Ascending aorta (tissue), 2 donors: ENCODE measurements around the gene CEP70. TPM values are rescaled to one million over a fixed set of nuclear protein-coding genes. Genes with fewer than 3 reads are reported as not detected.
"Not testable (repeated sequence)": the region's sequence is repeated elsewhere in the genome, so short reads cannot be mapped to it uniquely, and the experiment has no call there.

Source experiments
- DNase-seq, 2 donors: peaks; one replicate each; pipeline ENCODE4 v3.0.0-alpha.2; 2019; ENCODE audit warnings: low spot score in 2 of 2
- H3K27ac ChIP-seq, 2 donors: fragments of 200-600 bp; sonication (generic); one replicate each; pipeline ENCODE4 v1.5.1; 2016 to 2017; ENCODE audit warnings: mild to moderate bottlenecking in 1 of 2
- H3K27me3 ChIP-seq: fragments of 200-600 bp; sonication (generic); one replicate; pipeline ENCODE4 v1.5.1; 2017
- H3K36me3 ChIP-seq, 2 donors: fragments of 200-600 bp; sonication (generic); one replicate each; pipeline ENCODE4 v1.5.1; 2016
- H3K4me1 ChIP-seq, 2 donors: fragments of 200-600 bp; sonication (generic); one replicate each; pipeline ENCODE4 v1.5.1; 2016 to 2017; ENCODE audit warnings: mild to moderate bottlenecking in 1 of 2
- H3K4me3 ChIP-seq, 2 donors: fragments of 200-600 bp; sonication (generic); one replicate each; pipeline ENCODE4 v1.5.1; 2016 to 2017; ENCODE audit warnings: mild to moderate bottlenecking in 1 of 2
- H3K9me3 ChIP-seq, 2 donors: fragments of 200-600 bp; sonication (generic); one replicate each; pipeline ENCODE4 v1.5.1; 2016
- CTCF ChIP-seq, 3 experiments: fragments of 200-600 bp in 2 of 3; fragments of 450-650 bp in 1 of 3; sonication (generic) in 2 of 3; IDR thresholded peaks; one replicate each; pipeline ENCODE4 v1.5.1; 2016 to 2019; ENCODE audit warnings: antibody characterized with exemption in 3 of 3, mild to moderate bottlenecking in 1 of 3, moderate library complexity in 1 of 3
- intact Hi-C: fragments of 100-400 bp; cut with DNase I; formaldehyde crosslinking; loops from one replicate; pipeline ENCODE4 v1.15.1; 2023
- total RNA-seq: library from RNA; depleted of rRNA; stranded (reverse); fragments of >200 nt; gene quantifications from one replicate; pipeline ENCODE4 v1.1.0, GENCODE V29; 2016

CEP70 gene
- total RNA-seq, 1 donor from 2014 or later, result 7.6 TPM

- intact Hi-C loops, result loop anchor here (1.0 kb wide), 2 partner anchors 14 to 227 kb away; partner anchors contain the start of gene CEP70
- TF ChIP-seq CTCF (IDR thresholded peaks at IDR 0.05), result no peak
Measured at GRCh38 chr3:138608322-138609135, 14.5 kb upstream of the CEP70 start, which contains the start of gene FAIM. Gene FAIM (plus strand): TSS chr3:138608771. CDS start chr3:138619727, 10,956 bp downstream.

GRCh38 chr3:138604106-138604595 is 10.1 kb upstream of the CEP70 start:
- H3K4me1 ChIP-seq, DNase-seq, H3K4me3 ChIP-seq, intact Hi-C loops, H3K9me3 ChIP-seq, H3K27ac ChIP-seq, H3K27me3 ChIP-seq, H3K36me3 ChIP-seq: not testable (repeated sequence)

More at GRCh38 chr3:138608322-138609135, 14.5 kb upstream of the CEP70 start, which contains the start of gene FAIM:
- peak in 1 of 2 donors; percentile 76 for DNase-seq
- no peaks in the 10 kb centered on the region for H3K9me3 ChIP-seq
- H3K4me1 ChIP-seq, result peaks cover 3 to 8% of the 10 kb centered on the region in 2 donors
- no peaks in the 10 kb centered on the region for H3K27me3 ChIP-seq
- peak within 1 kb of the TSS; percentile 81 to 93 for H3K4me3 ChIP-seq
- no peaks in the 10 kb centered on the region for H3K36me3 ChIP-seq
- peak within 1 kb of the TSS; percentile 97 for H3K27ac ChIP-seq

- H3K4me1 ChIP-seq, H3K27me3 ChIP-seq, H3K36me3 ChIP-seq, intact Hi-C loops, DNase-seq, H3K9me3 ChIP-seq, H3K27ac ChIP-seq, H3K4me3 ChIP-seq: not testable (repeated sequence)
Measured at GRCh38 chr3:138601661-138602060, 7.6 kb upstream of the CEP70 start.

- intact Hi-C loops, result no loop called here
- no peaks in the 10 kb centered on the region for H3K4me1 ChIP-seq
- TF ChIP-seq CTCF (IDR thresholded peaks at IDR 0.05), result no peak
- H3K36me3 ChIP-seq, result no peaks in the 10 kb centered on the region
- no peaks in the 10 kb centered on the region for H3K27me3 ChIP-seq
- DNase-seq, result no peak
- no peak overlapping the region for H3K4me3 ChIP-seq
- H3K9me3 ChIP-seq, result no peaks in the 10 kb centered on the region
- peak overlapping the region; percentile 50 to 61 for H3K27ac ChIP-seq
Measured at GRCh38 chr3:138600100-138600745, 6.2 kb upstream of the CEP70 start.

- Histone ChIP-seq H3K4me1 (peaks cover 0 to under 1% of the 10 kb centered on the region in 2 donors), H3K9me3 (no peaks in the 10 kb centered on the region), H3K4me3 (no peak overlapping the region), H3K36me3 (no peaks in the 10 kb centered on the region), H3K27ac (no peak overlapping the region), H3K27me3 (no peaks in the 10 kb centered on the region)
- intact Hi-C loops, result loop anchor here (10.0 kb wide), 3 partner anchors 96 to 1076 kb away; partner anchors contain the start of genes ESYT3 and NMNAT3
- no peak for TF ChIP-seq CTCF (IDR thresholded peaks at IDR 0.05)
- no peak for DNase-seq
Measured at GRCh38 chr3:138598534-138598933, 4.5 kb upstream of the CEP70 start.

- DNase-seq, H3K27me3 ChIP-seq, H3K9me3 ChIP-seq, H3K27ac ChIP-seq, H3K4me3 ChIP-seq, H3K4me1 ChIP-seq, H3K36me3 ChIP-seq: not testable (repeated sequence)
- intact Hi-C loops, result loop anchor here (10.0 kb wide), 3 partner anchors 97 to 1077 kb away; partner anchors contain the start of genes ESYT3 and NMNAT3
Measured at GRCh38 chr3:138597186-138597976, 3.3 kb upstream of the CEP70 start.
